Measurements from ENCODE around the gene ISG20.
A peak's percentile ranks its signal among the peaks of the same experiment; 100 is the strongest.

The ISG20 gene

GRCh38 chr15:88619796-88620195, 19.0 kb upstream of the ISG20 start:
- DNase-seq (ENCODE audit: low spot score) = no peak
- TF ChIP-seq CTCF (IDR thresholded peaks at IDR 0.05; ENCODE audit: borderline replicate concordance, control extremely low read depth, extremely low read depth, insufficient read depth, missing control alignments) = no peak
- in situ Hi-C loops (cut with MboI; ENCODE audit: low sequenced_read_pairs, unreplicated experiment) = loop anchor here (10.0 kb wide), 1 partner anchor 145 kb away; no protein-coding TSS in a partner anchor

- no peak for TF ChIP-seq CTCF (IDR thresholded peaks at IDR 0.05; ENCODE audit: borderline replicate concordance, control extremely low read depth, extremely low read depth, insufficient read depth, missing control alignments)
- peak; percentile 97 for DNase-seq (ENCODE audit: low spot score)
- in situ Hi-C loops (cut with MboI; ENCODE audit: low sequenced_read_pairs, unreplicated experiment) = loop anchor here (10.0 kb wide), 1 partner anchor 146 kb away; no protein-coding TSS in a partner anchor
These were observed 17.6 kb upstream of the ISG20 start, which contains the start of gene AEN for GRCh38 chr15:88620995-88621772. Gene AEN (plus strand): TSS chr15:88621340. CDS start chr15:88626210, 4,870 bp downstream.

- in situ Hi-C loops (cut with MboI; ENCODE audit: low sequenced_read_pairs, unreplicated experiment) = loop anchor here (10.0 kb wide), 1 partner anchor 147 kb away; no protein-coding TSS in a partner anchor
These were observed 16.8 kb upstream of the ISG20 start for GRCh38 chr15:88621789-88622604.

GRCh38 chr15:88622605-88622975, 16.2 kb upstream of the ISG20 start:
- in situ Hi-C loops (cut with MboI; ENCODE audit: low sequenced_read_pairs, unreplicated experiment) = loop anchor here (10.0 kb wide), 1 partner anchor 148 kb away; no protein-coding TSS in a partner anchor
- DNase-seq (ENCODE audit: low spot score) = no peak
- no peak for TF ChIP-seq CTCF (IDR thresholded peaks at IDR 0.05; ENCODE audit: borderline replicate concordance, control extremely low read depth, extremely low read depth, insufficient read depth, missing control alignments)

More at GRCh38 chr15:88621789-88622604, 16.8 kb upstream of the ISG20 start:
- DNase-seq (ENCODE audit: low spot score) = peak; percentile 68
- TF ChIP-seq CTCF (IDR thresholded peaks at IDR 0.05; ENCODE audit: borderline replicate concordance, control extremely low read depth, extremely low read depth, insufficient read depth, missing control alignments) = no peak

- in situ Hi-C loops (cut with MboI; ENCODE audit: low sequenced_read_pairs, unreplicated experiment) = loop anchor here (10.0 kb wide), 1 partner anchor 148 kb away; no protein-coding TSS in a partner anchor
These were observed 15.8 kb upstream of the ISG20 start for GRCh38 chr15:88623061-88623460.

More at GRCh38 chr15:88623061-88623460, 15.8 kb upstream of the ISG20 start:
- TF ChIP-seq CTCF (IDR thresholded peaks at IDR 0.05; ENCODE audit: borderline replicate concordance, control extremely low read depth, extremely low read depth, insufficient read depth, missing control alignments) = no peak
- DNase-seq (ENCODE audit: low spot score) = no peak
